ENCODE measurements around the gene SRRM2. TPM values are rescaled to one million over a fixed set of nuclear protein-coding genes. Genes with fewer than 3 reads are reported as not detected.

SRRM2 gene
- 38.3 and 54.9 TPM in 2 replicates for total RNA-seq

GRCh38 chr16:2752035-2752849 is at the start of gene SRRM2:
Gene SRRM2 (plus strand): TSS chr16:2752638. CDS start chr16:2756365, 3,727 bp downstream.

GRCh38 chr16:2720064-2720457 is 32.4 kb upstream of the SRRM2 start, which contains the start of gene PRSS27:
Gene PRSS27 (minus strand): TSS chr16:2720224. CDS start chr16:2720160, 64 bp downstream.

GRCh38 chr16:2777231-2777902 is 24.9 kb downstream of the SRRM2 start, which contains the start of gene ELOB:
Gene ELOB (minus strand): TSS chr16:2777280. CDS start chr16:2777239, 41 bp downstream.

GRCh38 chr16:2787406-2787805 is 35.0 kb downstream of the SRRM2 start, which contains the start of gene PRSS33:
Gene PRSS33 (minus strand): TSS chr16:2787560. CDS start chr16:2786547, 1,013 bp downstream.

GRCh38 chr16:2816751-2817339 is 64.4 kb downstream of the SRRM2 start, which contains the start of gene PRSS21:
Gene PRSS21 (plus strand): TSS chr16:2817237. CDS start chr16:2817269, 32 bp downstream.

Other genes starting within 250 kb of the SRRM2 start
- gene ATP6V0C, start 238.7 kb upstream of the SRRM2 start, total RNA-seq, result 44.0 and 57.0 TPM in 2 replicates
- 63.3 and 76.6 TPM in 2 replicates for gene AMDHD2, start 232.3 kb upstream of the SRRM2 start, total RNA-seq
- not detected in 2 replicates for gene CEMP1, start 221.2 kb upstream of the SRRM2 start, total RNA-seq
- gene PDPK1, start 214.6 kb upstream of the SRRM2 start, total RNA-seq, result 19.4 and 25.1 TPM in 2 replicates
- gene KCTD5, start 70.1 kb upstream of the SRRM2 start, total RNA-seq, result 31.5 and 53.4 TPM in 2 replicates
- under 0.01 TPM in 1 of 2 replicates, not detected in the other for gene PRSS27, start 32.4 kb upstream of the SRRM2 start, total RNA-seq
- 647 and 787 TPM in 2 replicates for gene ELOB, start 24.6 kb downstream of the SRRM2 start, total RNA-seq
- gene PRSS33, start 34.9 kb downstream of the SRRM2 start, total RNA-seq, result not detected in 2 replicates
- not detected in 2 replicates for gene PRSS41, start 45.8 kb downstream of the SRRM2 start, total RNA-seq
- 0.20 and 1.2 TPM in 2 replicates for gene PRSS21, start 64.6 kb downstream of the SRRM2 start, total RNA-seq
- gene ZG16B, start 77.7 kb downstream of the SRRM2 start, total RNA-seq, result 1.5 and 3.1 TPM in 2 replicates
- not detected in 2 replicates for gene PRSS22, start 105.5 kb downstream of the SRRM2 start, total RNA-seq
- gene FLYWCH2, start 130.6 kb downstream of the SRRM2 start, total RNA-seq, result 50.6 and 67.3 TPM in 2 replicates
- 41.5 and 51.1 TPM in 2 replicates for gene FLYWCH1, start 159.3 kb downstream of the SRRM2 start, total RNA-seq
- gene KREMEN2, start 211.6 kb downstream of the SRRM2 start, total RNA-seq, result not detected in 2 replicates
- gene PAQR4, start 216.7 kb downstream of the SRRM2 start, total RNA-seq, result 23.8 and 24.1 TPM in 2 replicates
- gene PKMYT1, start 227.8 kb downstream of the SRRM2 start, total RNA-seq, result 28.1 and 31.3 TPM in 2 replicates